B cell (primary cell): Measurements from ENCODE around the gene BTBD10. TPM values are rescaled to one million over a fixed set of nuclear protein-coding genes. Genes with fewer than 3 reads are reported as not detected.

Experiments used
- ATAC-seq: fragments of 200-7000 bp; cut with Tn5 transposase; one replicate; pipeline ENCODE4 v1.10.0; 2021; ENCODE audit warnings: low read depth, mild to moderate bottlenecking, moderate number of reproducible peaks, moderate library complexity
- CTCF ChIA-PET: fragments of 350-600 bp; sonication (Branson Sonifier 250); formaldehyde crosslinking; loops from one replicate; lab custom pipeline; 2021; ENCODE audit warnings: antibody characterized with exemption, inconsistent platforms; lab: Charles Lee
- POLR2A ChIA-PET: fragments of 350-600 bp; sonication (Branson Sonifier 250); formaldehyde crosslinking; loops from one replicate; lab custom pipeline; 2021; ENCODE audit warnings: antibody characterized with exemption; lab: Charles Lee
- DNase-seq: peaks from one replicate; pipeline ENCODE4 v3.0.0; 2013
- H2AFZ ChIP-seq: 2 replicates; pipeline ENCODE4 v1.6.1; 2012; ENCODE audit warnings: mild to moderate bottlenecking, low read depth, low read length; ENCODE audit not compliant: insufficient read depth, poor library complexity, severe bottlenecking
- H3K27ac ChIP-seq, 2 donors: 1 replicate in 1 of 2; 2 replicates in 1 of 2; pipeline ENCODE4 v1.5.1; 2012 to 2013; ENCODE audit warnings: low read length in 2 of 2, mild to moderate bottlenecking in 2 of 2, moderate library complexity in 1 of 2
- H3K27me3 ChIP-seq, 4 experiments: fragments of 200-600 bp in 1 of 4; sonication (generic) in 1 of 4; replicated peaks in 1 of 4; 1 replicate in 2 of 4; 2 replicates in 2 of 4; pipeline versions ENCODE4 v1.6.1 to v1.7.0; 2013 to 2016; ENCODE audit warnings: low read length in 3 of 4, mild to moderate bottlenecking in 2 of 4, mixed read lengths in 1 of 4, moderate library complexity in 1 of 4; ENCODE audit not compliant: insufficient read depth in 4 of 4, control insufficient read depth in 3 of 4; ENCODE audit errors: control extremely low read depth in 1 of 4
- H3K36me3 ChIP-seq, 2 experiments: replicated peaks in 1 of 2; 1 replicate in 1 of 2; 2 replicates in 1 of 2; pipeline versions ENCODE4 v1.6.1 to v1.7.1; 2013; ENCODE audit warnings: low read length in 1 of 2; ENCODE audit not compliant: insufficient read depth in 2 of 2, control insufficient read depth in 1 of 2; ENCODE audit errors: control extremely low read depth in 1 of 2, extremely low read depth in 1 of 2
- H3K4me1 ChIP-seq, 2 donors: fragments of 200-600 bp in 1 of 2; sonication (generic) in 1 of 2; 1 replicate in 1 of 2; 2 replicates in 1 of 2; pipeline versions ENCODE4 v1.5.1 to v1.6.1; 2013 to 2017; ENCODE audit warnings: low read length in 2 of 2; ENCODE audit not compliant: control insufficient read depth in 2 of 2, insufficient read depth in 2 of 2
- H3K4me2 ChIP-seq: replicated peaks from 2 replicates; pipeline ENCODE3; 2012; ENCODE audit warnings: mild to moderate bottlenecking, low read depth, low read length; ENCODE audit not compliant: poor library complexity, severe bottlenecking
- H3K4me3 ChIP-seq, 5 experiments: fragments of 200-600 bp in 1 of 5; sonication (generic) in 1 of 5; 1 replicate in 3 of 5; 2 replicates in 2 of 5; pipeline versions ENCODE4 v1.5.1 to v1.7.0; 2011 to 2016; ENCODE audit warnings: low read length in 4 of 5, mild to moderate bottlenecking in 4 of 5, low read depth in 2 of 5, control low read depth in 1 of 5, moderate library complexity in 1 of 5; ENCODE audit not compliant: insufficient read depth in 1 of 5; ENCODE audit errors: control extremely low read depth in 1 of 5, extremely low read depth in 1 of 5
- H3K79me2 ChIP-seq: fragments of 200-600 bp; sonication (generic); one replicate; pipeline ENCODE4 v1.6.0; 2016; ENCODE audit warnings: low read length; ENCODE audit not compliant: control insufficient read depth, insufficient read depth
- H3K9ac ChIP-seq: fragments of 200-600 bp; sonication (generic); 2 replicates; pipeline ENCODE4 v1.6.1; 2017; ENCODE audit warnings: mild to moderate bottlenecking, low read length, moderate library complexity
- H3K9me3 ChIP-seq, 3 donors: one replicate each; pipeline versions ENCODE4 v1.6.1 to v1.7.1; 2013; ENCODE audit warnings: low read length in 2 of 3; ENCODE audit not compliant: control insufficient read depth in 2 of 3, insufficient read depth in 1 of 3; ENCODE audit errors: control extremely low read depth in 1 of 3
- H4K20me1 ChIP-seq: 2 replicates; pipeline ENCODE4 v1.6.0; 2012; ENCODE audit warnings: mild to moderate bottlenecking, low read length; ENCODE audit not compliant: insufficient read depth, control insufficient read depth, poor library complexity, severe bottlenecking
- H3K27ac Mint-ChIP-seq: one replicate; pipeline ENCODE4 v1.8.0; 2021; ENCODE audit warnings: mixed read lengths
- H3K27me3 Mint-ChIP-seq: one replicate; pipeline ENCODE4 v1.8.0; 2021; ENCODE audit warnings: mixed read lengths
- H3K4me1 Mint-ChIP-seq: one replicate; pipeline ENCODE4 v1.8.0; 2021; ENCODE audit warnings: mixed read lengths
- H3K4me3 Mint-ChIP-seq: one replicate; pipeline ENCODE4 v1.8.0; 2021; ENCODE audit warnings: mixed read lengths
- H3K9me3 Mint-ChIP-seq: one replicate; pipeline ENCODE4 v1.8.0; 2022; ENCODE audit warnings: mixed read lengths; ENCODE audit not compliant: insufficient read depth
- CTCF ChIP-seq: fragments of 200-600 bp; IDR thresholded peaks from one replicate; pipeline ENCODE4 v1.8.0; 2022; ENCODE audit warnings: antibody characterized with exemption, mild to moderate bottlenecking
- EZH2 ChIP-seq: IDR thresholded peaks from 2 replicates; pipeline ENCODE4 v1.6.1; 2012; ENCODE audit warnings: borderline replicate concordance, low read depth, mild to moderate bottlenecking, moderate library complexity, low read length; ENCODE audit not compliant: insufficient read depth, poor library complexity, severe bottlenecking
- WGBS: methylation state at CpG from one replicate; pipeline ENCODE4 v1.1.5; 2013; ENCODE audit warnings: missing lambda C conversion rate; ENCODE audit not compliant: insufficient coverage; 5-methylcytosine and 5-hydroxymethylcytosine counted together
- intact Hi-C: fragments of 100-400 bp; cut with micrococcal nuclease; formaldehyde crosslinking; loops from one replicate; pipeline ENCODE4 v1.10.0; 2022
- polyA plus RNA-seq: library from polyadenylated mRNA; depleted of rRNA; stranded (reverse); fragments of >200 nt; gene quantifications from 2 replicates; pipeline ENCODE4 v1.2.3, GENCODE V29; 2012
- total RNA-seq, 2 donors: library from RNA; stranded (reverse); fragments of 120-200 nt in 1 of 2; gene quantifications; 1 replicate in 1 of 2; 2 replicates in 1 of 2; pipeline versions ENCODE4 v1.2.3 to v1.2.4, GENCODE V29; 2013 to 2022

BTBD10 gene
- total and polyA plus RNA-seq, 2 donors (not counting 1 experiment from before 2014, with no cell fraction given): 8.2 to 19.6 TPM

GRCh38 chr11:13355191-13355590, 107.8 kb downstream of the BTBD10 start:
- Histone ChIP-seq H4K20me1 (no peaks in the 10 kb centered on the region), H3K4me2 (no peak overlapping the region), H3K27ac (no peak overlapping the region), H3K9ac (no peak overlapping the region), H3K36me3 (peaks cover 1 to 56% of the 10 kb centered on the region in 2 experiments), H3K27me3 (no peaks in the 10 kb centered on the region), H2AFZ (no peak overlapping the region), H3K4me1 (no peaks in the 10 kb centered on the region), H3K9me3 (no peaks in the 10 kb centered on the region), H3K4me3 (no peak overlapping the region), H3K79me2 (no peaks in the 10 kb centered on the region)
- ChIA-PET POLR2A (no interaction called here), CTCF (no interaction called here)
- 97% methylated on average over 3 of the region's 4 CpGs for WGBS
- Mint-ChIP-seq H3K4me3 (no peak overlapping the region), H3K27me3 (no peaks in the 10 kb centered on the region), H3K27ac (no peak overlapping the region), H3K4me1 (no peaks in the 10 kb centered on the region), H3K9me3 (no peaks in the 10 kb centered on the region)
- TF ChIP-seq EZH2: no peak
- no peak for TF ChIP-seq CTCF
- intact Hi-C loops: no loop called here
- DNase-seq: no peak
- no peak for ATAC-seq

GRCh38 chr11:13354335-13354734, 108.7 kb downstream of the BTBD10 start:
- H3K9me3 ChIP-seq: no peaks in the 10 kb centered on the region
- TF ChIP-seq EZH2: no peak
- TF ChIP-seq CTCF: no peak
- 98% methylated on average over 5 of the region's 6 CpGs for WGBS
- ChIA-PET POLR2A (no interaction called here), CTCF (interaction anchor here (0.9 to 1.1 kb wide), 3 partner anchors 9 to 19 kb away, joined by 3 to 4 read pairs (median 3); no protein-coding TSS in a partner anchor)
- Mint-ChIP-seq H3K27ac (no peak overlapping the region), H3K9me3 (no peaks in the 10 kb centered on the region), H3K4me3 (no peak overlapping the region), H3K4me1 (peaks cover 3% of the 10 kb centered on the region), H3K27me3 (no peaks in the 10 kb centered on the region)
- H2AFZ ChIP-seq: no peak overlapping the region
- no peak overlapping the region for H3K27ac ChIP-seq
- ATAC-seq: no peak
- no peaks in the 10 kb centered on the region for H3K79me2 ChIP-seq
- no peaks in the 10 kb centered on the region for H3K4me1 ChIP-seq
- H3K4me3 ChIP-seq: no peak overlapping the region
- no peak overlapping the region for H3K4me2 ChIP-seq
- no peak overlapping the region for H3K9ac ChIP-seq
- no peaks in the 10 kb centered on the region for H3K27me3 ChIP-seq
- peaks cover 1 to 52% of the 10 kb centered on the region in 2 experiments for H3K36me3 ChIP-seq
- H4K20me1 ChIP-seq: no peaks in the 10 kb centered on the region
- no peak for DNase-seq
- intact Hi-C loops: no loop called here
